ENCODE results near the gene NRF1. TPM values are rescaled to one million over a fixed set of nuclear protein-coding genes. Genes with fewer than 3 reads are reported as not detected.

Gene NRF1
- total RNA-seq, 4 donors from 2014 or later = 16.9 to 37.1 (median 27.0) TPM

- no peaks in the 10 kb centered on the region for H3K27me3 ChIP-seq
- intact Hi-C loops (cut with DNase I) = no loop called here
- 85 to 100% methylated on average over 2 to 9 of the region's 11 CpGs for WGBS, 2 donors
These were observed 162.8 kb downstream of the NRF1 start for GRCh38 chr7:129774359-129774758.

GRCh38 chr7:129774871-129775694 lies 163.6 kb downstream of the NRF1 start:
- Histone ChIP-seq H3K36me3 (no peaks in the 10 kb centered on the region), H3K4me1 (peaks cover 8 to 10% of the 10 kb centered on the region in 2 donors), H3K27ac (no peak overlapping the region), H3K9me3 (no peaks in the 10 kb centered on the region), H3K27me3 (no peaks in the 10 kb centered on the region), H3K4me3 (replicated peaks in 1 of 3) (no peak overlapping the region)
- intact Hi-C loops (cut with DNase I) = no loop called here
- no peak for DNase-seq
- TF ChIP-seq, protein P1, sequence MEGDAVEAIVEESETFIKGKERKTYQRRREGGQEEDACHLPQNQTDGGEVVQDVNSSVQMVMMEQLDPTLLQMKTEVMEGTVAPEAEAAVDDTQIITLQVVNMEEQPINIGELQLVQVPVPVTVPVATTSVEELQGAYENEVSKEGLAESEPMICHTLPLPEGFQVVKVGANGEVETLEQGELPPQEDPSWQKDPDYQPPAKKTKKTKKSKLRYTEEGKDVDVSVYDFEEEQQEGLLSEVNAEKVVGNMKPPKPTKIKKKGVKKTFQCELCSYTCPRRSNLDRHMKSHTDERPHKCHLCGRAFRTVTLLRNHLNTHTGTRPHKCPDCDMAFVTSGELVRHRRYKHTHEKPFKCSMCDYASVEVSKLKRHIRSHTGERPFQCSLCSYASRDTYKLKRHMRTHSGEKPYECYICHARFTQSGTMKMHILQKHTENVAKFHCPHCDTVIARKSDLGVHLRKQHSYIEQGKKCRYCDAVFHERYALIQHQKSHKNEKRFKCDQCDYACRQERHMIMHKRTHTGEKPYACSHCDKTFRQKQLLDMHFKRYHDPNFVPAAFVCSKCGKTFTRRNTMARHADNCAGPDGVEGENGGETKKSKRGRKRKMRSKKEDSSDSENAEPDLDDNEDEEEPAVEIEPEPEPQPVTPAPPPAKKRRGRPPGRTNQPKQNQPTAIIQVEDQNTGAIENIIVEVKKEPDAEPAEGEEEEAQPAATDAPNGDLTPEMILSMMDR (IDR thresholded peaks at IDR 0.05) = no peak
- no peak for TF ChIP-seq POLR2A (IDR thresholded peaks at IDR 0.05)
- WGBS, 2 donors = 91 to 96% methylated on average over 14 to 17 of the region's 18 CpGs

More at GRCh38 chr7:129774359-129774758, 162.8 kb downstream of the NRF1 start:
- H3K27ac ChIP-seq = no peak overlapping the region
- peaks cover 8 to 10% of the 10 kb centered on the region in 2 donors for H3K4me1 ChIP-seq
- no peak for DNase-seq
- H3K9me3 ChIP-seq = no peaks in the 10 kb centered on the region
- no peak overlapping the region for H3K4me3 ChIP-seq (replicated peaks in 1 of 3)
- TF ChIP-seq, protein P1 (IDR thresholded peaks at IDR 0.05) = no peak
- no peak for TF ChIP-seq POLR2A (IDR thresholded peaks at IDR 0.05)
- no peaks in the 10 kb centered on the region for H3K36me3 ChIP-seq

GRCh38 chr7:129775695-129776361 lies 164.3 kb downstream of the NRF1 start:
- Histone ChIP-seq H3K9me3 (no peaks in the 10 kb centered on the region), H3K4me3 (replicated peaks in 1 of 3) (no peak overlapping the region), H3K4me1 (peaks cover 10 to 16% of the 10 kb centered on the region in 2 donors), H3K36me3 (no peaks in the 10 kb centered on the region), H3K27me3 (no peaks in the 10 kb centered on the region), H3K27ac (no peak overlapping the region)
- DNase-seq = no peak
- TF ChIP-seq, protein P1 (IDR thresholded peaks at IDR 0.05) = no peak
- TF ChIP-seq POLR2A (IDR thresholded peaks at IDR 0.05) = no peak
- intact Hi-C loops (cut with DNase I) = no loop called here
- 86% methylated on average over 12 of the region's 12 CpGs for WGBS, 2 donors

DNA sequence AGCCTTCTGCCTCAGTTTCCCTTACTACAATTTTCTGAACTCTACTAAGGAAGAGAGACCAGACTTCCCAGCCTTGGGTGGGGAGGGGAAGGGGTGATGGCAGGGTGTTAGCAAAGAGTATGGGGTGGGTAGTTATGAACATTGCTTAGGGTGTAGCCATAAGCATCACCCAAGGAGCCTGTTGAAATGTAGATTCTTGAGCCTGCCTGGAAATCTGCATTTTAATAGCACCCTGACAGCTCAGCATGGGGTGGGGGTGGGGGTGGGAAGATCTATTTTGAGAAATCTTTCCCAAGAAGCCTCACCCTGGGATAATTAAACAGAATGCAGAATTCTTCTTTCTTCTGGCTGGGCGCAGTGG lies 164.8 kb downstream of the NRF1 start:
- Histone ChIP-seq H3K36me3 (no peaks in the 10 kb centered on the region), H3K27me3 (peaks cover 3% of the 10 kb centered on the region), H3K4me3 (replicated peaks in 1 of 3) (no peak overlapping the region), H3K27ac (no peak overlapping the region), H3K9me3 (no peaks in the 10 kb centered on the region), H3K4me1 (peaks cover 11 to 21% of the 10 kb centered on the region in 2 donors)
- 69 to 90% methylated on average over 1 of the region's 1 CpG for WGBS, 2 donors
- intact Hi-C loops (cut with DNase I) = no loop called here
- TF ChIP-seq, protein P1 (IDR thresholded peaks at IDR 0.05) = no peak
- no peak for TF ChIP-seq POLR2A (IDR thresholded peaks at IDR 0.05)
- DNase-seq = no peak

All from thyroid gland (tissue), 4 donors.